NOMO-1 (cell line): ENCODE data around the gene RAB3C.
"Not testable (repeated sequence)": the region's sequence is repeated elsewhere in the genome, so short reads cannot be mapped to it uniquely, and the experiment has no call there.

Source experiments
- DNase-seq, 2 experiments: peaks; one replicate each; lab custom pipeline; 2025; ENCODE audit not compliant: unreplicated experiment in 2 of 2; lab: John Stamatoyannopoulos, UW

Gene RAB3C

GRCh38 chr5:58582803-58583491, at the start of gene RAB3C:
TSS of gene RAB3C (plus strand) at chr5:58583075. CDS start at chr5:58583209, 134 bp downstream.
- peak; percentile 94 to 96 for DNase-seq

- not testable (repeated sequence) for DNase-seq
Observed at GRCh38 chr5:58541935-58542334, 40.9 kb upstream of the RAB3C start.

- no peak for DNase-seq
Observed at GRCh38 chr5:58542709-58543108, 40.2 kb upstream of the RAB3C start.

GRCh38 chr5:58543723-58544122, 39.2 kb upstream of the RAB3C start:
- DNase-seq = no peak

- DNase-seq = peak; percentile 84 to 94
Observed at GRCh38 chr5:58544195-58544594, 38.7 kb upstream of the RAB3C start.

GRCh38 chr5:58544926-58545325, 37.9 kb upstream of the RAB3C start:
- peak; percentile 12 to 46 for DNase-seq

GRCh38 chr5:58545912-58546311, 37.0 kb upstream of the RAB3C start:
- peak; percentile 63 to 83 for DNase-seq

- no peak for DNase-seq
Observed at GRCh38 chr5:58548068-58548467, 34.8 kb upstream of the RAB3C start.

- peak in 1 of 2 experiments; percentile 30 for DNase-seq
Observed at GRCh38 chr5:58551492-58551891, 31.4 kb upstream of the RAB3C start.

- DNase-seq = not testable (repeated sequence)
Observed at GRCh38 chr5:58557665-58558338, 25.1 kb upstream of the RAB3C start.

- DNase-seq = not testable (repeated sequence)
Observed at GRCh38 chr5:58563016-58563700, 19.7 kb upstream of the RAB3C start.

- DNase-seq = not testable (repeated sequence)
Observed at GRCh38 chr5:58564043-58564832, 18.6 kb upstream of the RAB3C start.

GRCh38 chr5:58565033-58565432, 17.8 kb upstream of the RAB3C start:
- DNase-seq = no peak

GRCh38 chr5:58571501-58571900, 11.4 kb upstream of the RAB3C start:
- no peak for DNase-seq

- not testable (repeated sequence) for DNase-seq
Observed at GRCh38 chr5:58572973-58573372, 9.9 kb upstream of the RAB3C start.

- no peak for DNase-seq
Observed at GRCh38 chr5:58579781-58580180, 3.1 kb upstream of the RAB3C start.

- peak in 1 of 2 experiments; percentile 43 for DNase-seq
Observed at GRCh38 chr5:58582019-58582802, 664 bp upstream of the RAB3C start.

- DNase-seq = peak in 1 of 2 experiments; percentile 13
Observed at GRCh38 chr5:58595952-58596351, 13.1 kb downstream of the RAB3C start.

- DNase-seq = no peak
Observed at GRCh38 chr5:58598440-58598839, 15.6 kb downstream of the RAB3C start.

GRCh38 chr5:58599217-58599616, 16.3 kb downstream of the RAB3C start:
- no peak for DNase-seq
